Neural cell (in vitro differentiated cells): Measurements from ENCODE around the gene PIP.

Experiments
- CTCF ChIP-seq: fragments of 450-650 bp; IDR thresholded peaks from 2 replicates; pipeline ENCODE4 v1.5.1; 2014; ENCODE audit warnings: antibody characterized with exemption, mild to moderate bottlenecking, moderate library complexity; ENCODE audit not compliant: poor library complexity, severe bottlenecking
- EP300 ChIP-seq: fragments of 450-650 bp; conservative IDR thresholded peaks from 2 replicates; pipeline ENCODE4 v1.6.1; 2014; ENCODE audit warnings: antibody characterized with exemption, mild to moderate bottlenecking, moderate library complexity; ENCODE audit not compliant: poor library complexity, severe bottlenecking
- EZH2 ChIP-seq: fragments of 200-600, 300-800 bp; shearing (Covaris generic), sonication (generic); IDR thresholded peaks from 2 replicates; pipeline ENCODE4 v1.6.1; 2014; ENCODE audit warnings: antibody characterized with exemption, low read length, borderline replicate concordance, mild to moderate bottlenecking; ENCODE audit not compliant: insufficient read depth, poor library complexity, severe bottlenecking
- MXI1 ChIP-seq: fragments of 450-650 bp; conservative IDR thresholded peaks from 2 replicates; pipeline ENCODE4 v1.6.1; 2014; ENCODE audit warnings: antibody characterized with exemption, mild to moderate bottlenecking; ENCODE audit not compliant: poor library complexity, severe bottlenecking
- POLR2AphosphoS5 ChIP-seq: IDR thresholded peaks from 2 replicates; pipeline ENCODE4 v1.6.1; 2012
- RAD21 ChIP-seq: fragments of 450-650 bp; conservative IDR thresholded peaks from 2 replicates; pipeline ENCODE4 v1.6.1; 2014; ENCODE audit warnings: antibody characterized with exemption, mild to moderate bottlenecking, moderate library complexity
- REST ChIP-seq: IDR thresholded peaks from 2 replicates; pipeline ENCODE4 v1.6.1; 2012; ENCODE audit warnings: borderline replicate concordance
- SMC3 ChIP-seq: fragments of 450-650 bp; conservative IDR thresholded peaks from 2 replicates; pipeline ENCODE4 v1.6.1; 2014; ENCODE audit warnings: antibody characterized with exemption, mild to moderate bottlenecking, moderate library complexity; ENCODE audit not compliant: poor library complexity

- TF ChIP-seq CTCF (no peak), EP300 (no peak), MXI1 (no peak), POLR2AphosphoS5 (no peak), RAD21 (no peak), SMC3 (no peak), EZH2 (no peak), REST (no peak)
Measured at GRCh38 chr7:143120691-143121405, 11.0 kb upstream of the PIP start.
